G401 (cell line): ENCODE measurements around the gene TBC1D1. TPM values are rescaled to one million over a fixed set of nuclear protein-coding genes. Genes with fewer than 3 reads are reported as not detected.

Experiments used
- DNase-seq: peaks from one replicate; pipeline ENCODE4 v3.0.0-alpha.2; 2015; ENCODE audit warnings: low spot score
- in situ Hi-C: cut with HindIII; loops from 2 replicates; pipeline ENCODE4 v1.10.0; 2016; ENCODE audit warnings: low sequenced_read_pairs, mixed read lengths
- total RNA-seq: library from RNA; depleted of rRNA; stranded (reverse); fragments of >200 nt; shearing (Covaris generic); gene quantifications from 2 replicates; pipeline ENCODE4 v1.2.3, GENCODE V29; 2014

TBC1D1 gene
- total RNA-seq, 1 experiment from 2014 or later = 85.5 TPM

GRCh38 chr4:38163216-38164006 is 272.5 kb downstream of the TBC1D1 start:
- in situ Hi-C loops = no loop called here
- DNase-seq = no peak

- DNase-seq = no peak
- in situ Hi-C loops = no loop called here
Measured at GRCh38 chr4:38164346-38164745, 273.5 kb downstream of the TBC1D1 start.

- in situ Hi-C loops = no loop called here
Measured at GRCh38 chr4:38166082-38166481, 275.2 kb downstream of the TBC1D1 start.

GRCh38 chr4:38166768-38167167 is 275.9 kb downstream of the TBC1D1 start:
- in situ Hi-C loops = no loop called here
- DNase-seq = no peak

More at GRCh38 chr4:38166082-38166481, 275.2 kb downstream of the TBC1D1 start:
- no peak for DNase-seq

GRCh38 chr4:38167973-38168372 is 277.1 kb downstream of the TBC1D1 start:
- DNase-seq = no peak
- in situ Hi-C loops = no loop called here

- in situ Hi-C loops = no loop called here
Measured at GRCh38 chr4:38169524-38169923, 278.6 kb downstream of the TBC1D1 start.

GRCh38 chr4:38170338-38171169 is 279.7 kb downstream of the TBC1D1 start:
- in situ Hi-C loops = no loop called here
- DNase-seq = no peak

More at GRCh38 chr4:38169524-38169923, 278.6 kb downstream of the TBC1D1 start:
- DNase-seq = no peak

- in situ Hi-C loops = no loop called here
- no peak for DNase-seq
Measured at GRCh38 chr4:38172078-38172477, 281.2 kb downstream of the TBC1D1 start.

- no peak for DNase-seq
- in situ Hi-C loops = no loop called here
Measured at GRCh38 chr4:38173935-38174518, 283.1 kb downstream of the TBC1D1 start.

GRCh38 chr4:38174801-38175200 is 283.9 kb downstream of the TBC1D1 start:
- no peak for DNase-seq
- in situ Hi-C loops = no loop called here

GRCh38 chr4:38176165-38176564 is 285.3 kb downstream of the TBC1D1 start:
- in situ Hi-C loops = no loop called here
- no peak for DNase-seq

GRCh38 chr4:38177035-38177546 is 286.2 kb downstream of the TBC1D1 start:
- in situ Hi-C loops = no loop called here
- DNase-seq = no peak

GRCh38 chr4:38177641-38178391 is 286.9 kb downstream of the TBC1D1 start:
- in situ Hi-C loops = no loop called here

GRCh38 chr4:38178392-38178995 is 287.6 kb downstream of the TBC1D1 start:
- DNase-seq = no peak
- in situ Hi-C loops = no loop called here

More at GRCh38 chr4:38177641-38178391, 286.9 kb downstream of the TBC1D1 start:
- no peak for DNase-seq

- in situ Hi-C loops = no loop called here
- DNase-seq = peak; percentile 70
Measured at GRCh38 chr4:38179690-38180377, 288.9 kb downstream of the TBC1D1 start.

- in situ Hi-C loops = no loop called here
Measured at GRCh38 chr4:38180456-38180855, 289.6 kb downstream of the TBC1D1 start.

GRCh38 chr4:38181286-38181685 is 290.4 kb downstream of the TBC1D1 start:
- in situ Hi-C loops = no loop called here
- DNase-seq = no peak

More at GRCh38 chr4:38180456-38180855, 289.6 kb downstream of the TBC1D1 start:
- DNase-seq = no peak
